Measurements from ENCODE around the gene DNMT3A. TPM values are rescaled to one million over a fixed set of nuclear protein-coding genes. Genes with fewer than 3 reads are reported as not detected.
"Not testable (repeated sequence)": the region's sequence is repeated elsewhere in the genome, so short reads cannot be mapped to it uniquely, and the experiment has no call there.

DNMT3A gene
- total RNA-seq, 1 donor from 2014 or later: 80.2 TPM

GRCh38 chr2:25215232-25215631 lies 126.5 kb downstream of the DNMT3A start:
- no peaks in the 10 kb centered on the region for H3K9me3 Mint-ChIP-seq (ENCODE audit: unreplicated experiment)
- H3K27me3 Mint-ChIP-seq (ENCODE audit: unreplicated experiment): no peaks in the 10 kb centered on the region
- no peak for TF ChIP-seq CTCF (IDR thresholded peaks at IDR 0.05)
- H3K27ac Mint-ChIP-seq (ENCODE audit: unreplicated experiment): no peak overlapping the region
- DNase-seq (ENCODE audit: extremely low spot score, unreplicated experiment): no peak
- no peak overlapping the region for H3K4me3 Mint-ChIP-seq (ENCODE audit: unreplicated experiment)
- H3K36me3 Mint-ChIP-seq (ENCODE audit: unreplicated experiment): no peaks in the 10 kb centered on the region
- no peaks in the 10 kb centered on the region for H3K4me1 Mint-ChIP-seq (ENCODE audit: unreplicated experiment)

- Mint-ChIP-seq H3K36me3 (ENCODE audit: unreplicated experiment) (no peaks in the 10 kb centered on the region), H3K4me1 (ENCODE audit: unreplicated experiment) (no peaks in the 10 kb centered on the region), H3K4me3 (ENCODE audit: unreplicated experiment) (no peak overlapping the region), H3K27ac (ENCODE audit: unreplicated experiment) (no peak overlapping the region), H3K9me3 (ENCODE audit: unreplicated experiment) (no peaks in the 10 kb centered on the region), H3K27me3 (ENCODE audit: unreplicated experiment) (no peaks in the 10 kb centered on the region)
- TF ChIP-seq CTCF (IDR thresholded peaks at IDR 0.05): no peak
- no peak for DNase-seq (ENCODE audit: extremely low spot score, unreplicated experiment)
These were observed 128.5 kb downstream of the DNMT3A start for GRCh38 chr2:25213229-25213628.

- not testable (repeated sequence) for H3K36me3 Mint-ChIP-seq (ENCODE audit: unreplicated experiment); H3K9me3 Mint-ChIP-seq (ENCODE audit: unreplicated experiment); H3K27me3 Mint-ChIP-seq (ENCODE audit: unreplicated experiment); H3K4me3 Mint-ChIP-seq (ENCODE audit: unreplicated experiment); H3K27ac Mint-ChIP-seq (ENCODE audit: unreplicated experiment); H3K4me1 Mint-ChIP-seq (ENCODE audit: unreplicated experiment); DNase-seq (ENCODE audit: extremely low spot score, unreplicated experiment)
These were observed 130.8 kb downstream of the DNMT3A start for GRCh38 chr2:25210923-25211322.

- TF ChIP-seq CTCF (IDR thresholded peaks at IDR 0.05): no peak
- no peak for DNase-seq (ENCODE audit: extremely low spot score, unreplicated experiment)
- H3K36me3 Mint-ChIP-seq (ENCODE audit: unreplicated experiment): no peaks in the 10 kb centered on the region
- H3K27me3 Mint-ChIP-seq (ENCODE audit: unreplicated experiment): no peaks in the 10 kb centered on the region
- no peaks in the 10 kb centered on the region for H3K9me3 Mint-ChIP-seq (ENCODE audit: unreplicated experiment)
- no peak overlapping the region for H3K4me3 Mint-ChIP-seq (ENCODE audit: unreplicated experiment)
- H3K4me1 Mint-ChIP-seq (ENCODE audit: unreplicated experiment): no peaks in the 10 kb centered on the region
- no peak overlapping the region for H3K27ac Mint-ChIP-seq (ENCODE audit: unreplicated experiment)
These were observed 134.6 kb downstream of the DNMT3A start for GRCh38 chr2:25207078-25207545.

GRCh38 chr2:25204190-25204838 lies 137.4 kb downstream of the DNMT3A start:
- Mint-ChIP-seq H3K4me3 (ENCODE audit: unreplicated experiment) (no peak overlapping the region), H3K27ac (ENCODE audit: unreplicated experiment) (no peak overlapping the region), H3K36me3 (ENCODE audit: unreplicated experiment) (no peaks in the 10 kb centered on the region), H3K9me3 (ENCODE audit: unreplicated experiment) (no peaks in the 10 kb centered on the region), H3K4me1 (ENCODE audit: unreplicated experiment) (no peaks in the 10 kb centered on the region), H3K27me3 (ENCODE audit: unreplicated experiment) (no peaks in the 10 kb centered on the region)
- TF ChIP-seq CTCF (IDR thresholded peaks at IDR 0.05): no peak
- no peak for DNase-seq (ENCODE audit: extremely low spot score, unreplicated experiment)

Measured in osteocyte (in vitro differentiated cells).